ENCODE data around the gene HGD.
A peak's percentile ranks its signal among the peaks of the same experiment; 100 is the strongest.

The HGD gene

DNA sequence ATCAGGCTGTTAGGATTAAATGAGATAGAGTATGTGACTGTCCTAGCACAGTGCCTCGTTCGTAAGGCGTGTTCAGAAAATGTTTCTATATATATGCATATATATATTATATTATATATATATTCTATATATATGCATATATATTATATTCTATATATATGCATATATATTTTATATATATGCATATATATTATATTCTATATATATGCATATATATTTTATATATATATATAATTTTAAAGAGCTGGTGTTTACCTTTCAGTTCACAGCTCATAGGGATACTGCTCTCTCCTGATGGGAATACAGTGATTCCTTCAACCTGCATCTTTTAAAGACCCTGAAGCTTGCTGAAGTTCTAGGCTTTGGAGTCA is 85.2 kb downstream of the HGD start:
- H3K4me2 ChIP-seq, result peak overlapping the region; percentile 93
- H4K20me1 ChIP-seq (ENCODE audit: insufficient read depth), result no peaks in the 10 kb centered on the region; the same call in 1 of the 2 replicates
- peak overlapping the region; percentile 89 for H3K4me3 ChIP-seq (IDR thresholded peaks at IDR 0.05; ENCODE audit: insufficient read depth, low read depth, low read length)
- TF ChIP-seq, protein P1, sequence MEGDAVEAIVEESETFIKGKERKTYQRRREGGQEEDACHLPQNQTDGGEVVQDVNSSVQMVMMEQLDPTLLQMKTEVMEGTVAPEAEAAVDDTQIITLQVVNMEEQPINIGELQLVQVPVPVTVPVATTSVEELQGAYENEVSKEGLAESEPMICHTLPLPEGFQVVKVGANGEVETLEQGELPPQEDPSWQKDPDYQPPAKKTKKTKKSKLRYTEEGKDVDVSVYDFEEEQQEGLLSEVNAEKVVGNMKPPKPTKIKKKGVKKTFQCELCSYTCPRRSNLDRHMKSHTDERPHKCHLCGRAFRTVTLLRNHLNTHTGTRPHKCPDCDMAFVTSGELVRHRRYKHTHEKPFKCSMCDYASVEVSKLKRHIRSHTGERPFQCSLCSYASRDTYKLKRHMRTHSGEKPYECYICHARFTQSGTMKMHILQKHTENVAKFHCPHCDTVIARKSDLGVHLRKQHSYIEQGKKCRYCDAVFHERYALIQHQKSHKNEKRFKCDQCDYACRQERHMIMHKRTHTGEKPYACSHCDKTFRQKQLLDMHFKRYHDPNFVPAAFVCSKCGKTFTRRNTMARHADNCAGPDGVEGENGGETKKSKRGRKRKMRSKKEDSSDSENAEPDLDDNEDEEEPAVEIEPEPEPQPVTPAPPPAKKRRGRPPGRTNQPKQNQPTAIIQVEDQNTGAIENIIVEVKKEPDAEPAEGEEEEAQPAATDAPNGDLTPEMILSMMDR (conservative IDR thresholded peaks at IDR 0.05; ENCODE audit: low read depth, low read length), result no peak
- no peaks in the 10 kb centered on the region for H3K36me3 ChIP-seq (ENCODE audit: insufficient read depth)
- H3K27me3 ChIP-seq (ENCODE audit: insufficient read depth, low read depth), result no peaks in the 10 kb centered on the region
- H2AFZ ChIP-seq (ENCODE audit: low read depth), result peak overlapping the region; percentile 96
- H3K79me2 ChIP-seq (ENCODE audit: insufficient read depth, low read depth), result peaks cover 39% of the 10 kb centered on the region
- H3K4me1 ChIP-seq (ENCODE audit: low read depth, poor library complexity, severe bottlenecking), result peaks cover 20% of the 10 kb centered on the region
- H3K27ac ChIP-seq, result peak overlapping the region; percentile 91
- H3K9ac ChIP-seq, result peak overlapping the region; percentile 98

DNA sequence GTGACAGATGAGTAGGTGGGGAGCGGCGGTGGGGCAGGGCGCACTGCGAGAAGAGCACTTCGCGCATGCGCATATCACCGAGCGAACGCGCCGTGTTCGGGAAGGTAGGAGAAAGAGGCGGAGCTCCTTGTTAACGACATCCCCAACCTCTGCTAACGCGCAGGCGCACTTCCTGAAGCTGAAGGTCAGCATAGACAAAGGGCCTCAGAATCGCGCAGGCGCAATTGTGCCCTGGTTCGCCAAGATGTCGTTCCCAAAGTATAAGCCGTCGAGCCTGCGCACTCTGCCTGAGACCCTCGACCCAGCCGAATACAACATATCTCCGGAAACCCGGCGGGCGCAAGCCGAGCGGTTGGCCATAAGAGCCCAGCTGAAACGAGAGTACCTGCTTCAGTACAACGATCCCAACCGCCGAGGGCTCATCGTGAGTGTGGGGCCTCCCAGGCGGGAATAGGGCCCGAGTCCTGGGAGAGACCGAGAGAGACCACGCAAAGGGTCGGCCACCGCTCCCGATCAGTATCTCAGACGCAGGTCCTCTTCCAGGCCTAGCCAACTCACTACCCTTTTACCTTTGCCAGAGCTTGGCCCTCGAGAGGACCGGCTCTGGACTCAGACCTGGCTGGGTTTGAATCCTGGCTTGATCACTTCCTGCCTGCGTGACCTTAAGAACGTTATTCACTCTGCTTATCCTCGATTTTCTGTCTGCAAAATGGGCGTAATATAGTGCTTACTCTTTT is 85.8 kb downstream of the HGD start, which contains the start of gene NDUFB4:
Gene NDUFB4 (plus strand): TSS at position 221 of the 737 bp plus-strand sequence. CDS start 24 bp downstream, at position 245.
- no peaks in the 10 kb centered on the region for H3K36me3 ChIP-seq (ENCODE audit: insufficient read depth)
- H2AFZ ChIP-seq (ENCODE audit: low read depth), result peak within 1 kb of the TSS; percentile 96
- H4K20me1 ChIP-seq (ENCODE audit: insufficient read depth), result no peaks in the 10 kb centered on the region; the same call in 1 of the 2 replicates
- H3K4me1 ChIP-seq (ENCODE audit: low read depth, poor library complexity, severe bottlenecking), result peaks cover 20% of the 10 kb centered on the region
- peak within 1 kb of the TSS; percentile 98 for H3K9ac ChIP-seq
- H3K4me2 ChIP-seq, result peak within 1 kb of the TSS; percentile 93
- H3K27me3 ChIP-seq (ENCODE audit: insufficient read depth, low read depth), result no peaks in the 10 kb centered on the region
- TF ChIP-seq, protein P1 (conservative IDR thresholded peaks at IDR 0.05; ENCODE audit: low read depth, low read length), result no peak
- H3K79me2 ChIP-seq (ENCODE audit: insufficient read depth, low read depth), result peaks cover 37% of the 10 kb centered on the region
- H3K27ac ChIP-seq, result peak within 1 kb of the TSS; percentile 91
- peak within 1 kb of the TSS; percentile 92 for H3K4me3 ChIP-seq (IDR thresholded peaks at IDR 0.05; ENCODE audit: insufficient read depth, low read depth, low read length)

DNA sequence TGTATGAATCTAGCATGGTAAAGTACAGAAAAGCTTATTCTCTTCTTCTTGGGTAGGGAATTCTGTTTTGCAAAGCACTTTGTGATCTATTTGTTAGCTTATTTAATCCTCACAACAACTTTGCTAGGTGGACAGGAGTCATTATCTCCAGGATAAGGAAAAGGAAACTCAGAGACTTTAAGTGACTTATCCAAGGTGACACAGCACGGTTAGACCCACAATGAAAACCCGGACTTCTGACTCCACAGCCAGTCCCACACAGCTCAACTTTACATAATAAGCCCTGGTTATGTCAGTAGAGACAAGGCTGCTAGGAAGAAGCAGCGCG is 86.3 kb downstream of the HGD start:
- Histone ChIP-seq H3K4me2 (peak overlapping the region; percentile 87), H3K4me3 (IDR thresholded peaks at IDR 0.05; ENCODE audit: insufficient read depth, low read depth, low read length) (peak overlapping the region; percentile 92), H3K79me2 (ENCODE audit: insufficient read depth, low read depth) (peaks cover 36% of the 10 kb centered on the region), H3K36me3 (ENCODE audit: insufficient read depth) (no peaks in the 10 kb centered on the region), H3K9ac (peak overlapping the region; percentile 98; the same call in 1 of the 2 replicates), H4K20me1 (ENCODE audit: insufficient read depth) (no peaks in the 10 kb centered on the region; the same call in 1 of the 2 replicates), H2AFZ (ENCODE audit: low read depth) (peak overlapping the region; percentile 96), H3K4me1 (ENCODE audit: low read depth, poor library complexity, severe bottlenecking) (peaks cover 20% of the 10 kb centered on the region), H3K27me3 (ENCODE audit: insufficient read depth, low read depth) (no peaks in the 10 kb centered on the region), H3K27ac (no peak overlapping the region; the same call in 1 of the 2 replicates)
- TF ChIP-seq, protein P1 (conservative IDR thresholded peaks at IDR 0.05; ENCODE audit: low read depth, low read length), result no peak

DNA sequence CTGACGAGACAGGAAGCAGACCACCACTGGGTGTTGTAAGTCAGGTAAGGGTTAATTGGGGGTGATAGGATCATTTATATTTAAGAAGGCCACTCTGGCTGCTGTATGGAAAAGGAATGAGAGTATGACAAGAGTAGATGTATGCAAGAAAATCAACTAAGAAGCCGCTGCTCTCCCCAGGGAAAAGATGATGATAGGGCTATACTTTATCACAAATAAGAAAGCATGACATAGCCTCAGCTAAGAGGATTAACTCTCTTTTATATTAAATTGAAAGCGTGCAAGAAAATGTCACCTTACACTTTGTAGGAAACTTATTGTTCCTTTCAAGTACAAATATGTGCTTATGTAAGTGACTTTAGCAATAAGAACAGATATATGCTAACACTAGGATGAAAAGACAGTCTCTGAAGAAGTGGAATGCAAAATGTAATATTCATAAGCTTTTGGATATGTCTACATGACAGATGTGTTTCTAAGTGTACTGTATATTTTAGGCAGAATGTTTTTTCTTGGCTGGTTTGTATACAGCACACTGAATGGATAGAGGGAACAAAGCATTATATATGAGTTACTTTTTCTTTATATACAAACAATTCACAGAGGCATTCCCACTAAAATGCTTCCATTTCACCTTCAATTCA is 94.6 kb downstream of the HGD start:
- Histone ChIP-seq H3K4me1 (ENCODE audit: low read depth, poor library complexity, severe bottlenecking) (no peaks in the 10 kb centered on the region), H3K4me2 (no peak overlapping the region), H3K9ac (no peak overlapping the region), H3K79me2 (ENCODE audit: insufficient read depth, low read depth) (no peaks in the 10 kb centered on the region), H3K4me3 (IDR thresholded peaks at IDR 0.05; ENCODE audit: insufficient read depth, low read depth, low read length) (no peak overlapping the region), H4K20me1 (ENCODE audit: insufficient read depth) (no peaks in the 10 kb centered on the region), H2AFZ (ENCODE audit: low read depth) (no peak overlapping the region), H3K36me3 (ENCODE audit: insufficient read depth) (no peaks in the 10 kb centered on the region), H3K27me3 (ENCODE audit: insufficient read depth, low read depth) (no peaks in the 10 kb centered on the region), H3K27ac (no peak overlapping the region)
- TF ChIP-seq, protein P1 (conservative IDR thresholded peaks at IDR 0.05; ENCODE audit: low read depth, low read length), result no peak
